CD4-positive, alpha-beta T cell treated with Interleukin-4 for 1 hour (primary cell): Measurements from ENCODE around the gene IMPG2.

Source experiments
- DNase-seq, 2 donors: peaks; one replicate each; pipeline ENCODE4 v3.0.0-alpha.2; 2020 to 2022

The IMPG2 gene

DNA sequence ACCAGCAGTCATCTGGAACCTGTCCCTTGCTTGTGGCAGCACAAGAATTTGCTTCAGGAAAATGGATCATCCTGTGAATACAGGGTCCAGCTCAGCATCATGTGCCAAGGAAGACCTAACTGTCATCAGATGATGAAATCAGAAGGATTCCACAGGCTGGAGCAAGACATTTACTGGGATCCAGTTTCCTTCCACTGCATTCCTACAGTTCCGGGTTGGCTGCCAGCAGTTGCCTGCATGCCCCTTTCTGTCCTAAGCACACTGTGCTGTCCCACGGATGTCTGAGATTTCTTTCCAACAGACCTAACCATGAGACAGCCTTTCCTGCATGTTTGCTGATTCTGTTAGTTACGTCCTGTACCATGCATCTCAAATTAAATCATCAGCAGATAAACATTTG is 140.7 kb downstream of the IMPG2 start:
- no peak for DNase-seq

GRCh38 chr3:101177577-101177976 is 142.8 kb downstream of the IMPG2 start:
- no peak for DNase-seq
